K562 (cell line): ENCODE data around the gene SSH3. TPM values are rescaled to one million over a fixed set of nuclear protein-coding genes. Genes with fewer than 3 reads are reported as not detected.

Experiments used
- ATAC-seq: fragments of 200-7000 bp; cut with Tn5 transposase; 3 replicates; pipeline ENCODE4 v1.9.1; 2020; ENCODE audit warnings: moderate library complexity
- BruUV-seq: library from RNA; stranded (reverse); fragments of 400-500 nt; replicated peaks from 2 replicates; lab custom pipeline; 2021; lab: Mats Ljungman, UMichigan
- CTCF ChIA-PET: fragments of 300-600 bp; formaldehyde crosslinking; extraction: SDS; loops from one replicate; lab custom pipeline; 2021; ENCODE audit warnings: low intra/inter-chr PET ratio; lab: Yijun Ruan, JAX
- POLR2A ChIA-PET: fragments of 300-600, 350-650 bp; sonication (Branson Sonifier 250); formaldehyde crosslinking; extraction: SDS; loops from one replicate; lab custom pipeline; 2021; ENCODE audit warnings: antibody characterized with exemption, inconsistent platforms; lab: Yijun Ruan, JAX
- DNase-seq, 4 experiments: peaks; one replicate each; pipeline versions ENCODE4 v3.0.0 to v3.0.0-alpha.2; 2011 to 2018; ENCODE audit warnings: low spot score in 3 of 4, mixed read lengths in 3 of 4; ENCODE audit errors: extremely low read depth in 1 of 4
- FAIRE-seq: peaks from 2 replicates; lab custom pipeline; 2011; peaks lifted over from hg19 to GRCh38; lab: Jason Lieb, UNC
- H2AFZ ChIP-seq: 2 replicates; pipeline ENCODE4 v1.6.0; 2011; ENCODE audit warnings: low read depth, low read length, control low read depth, inconsistent platforms
- H3K27ac ChIP-seq: fragments of 200-600 bp; 3 replicates; pipeline ENCODE4 v1.8.0; 2011; ENCODE audit warnings: low read depth, mild to moderate bottlenecking, control low read depth, inconsistent platforms, low read length, moderate library complexity, mixed read lengths; ENCODE audit errors: extremely low read depth
- H3K27me3 ChIP-seq, 2 experiments: fragments of 300-600 bp in 1 of 2; 2 replicates in 1 of 2; 3 replicates in 1 of 2; pipeline versions ENCODE4 v1.6.0 to v1.8.0; 2011; ENCODE audit warnings: inconsistent platforms in 2 of 2, low read length in 2 of 2, mild to moderate bottlenecking in 1 of 2, mixed read lengths in 1 of 2, moderate library complexity in 1 of 2; ENCODE audit not compliant: control insufficient read depth in 2 of 2, insufficient read depth in 2 of 2
- H3K36me3 ChIP-seq: fragments of 300-600 bp; 3 replicates; pipeline ENCODE4 v1.8.0; 2011; ENCODE audit warnings: mild to moderate bottlenecking, low read length, inconsistent platforms; ENCODE audit not compliant: control insufficient read depth, insufficient read depth
- H3K4me1 ChIP-seq, 2 experiments: fragments of 200-600 bp in 1 of 2; replicated peaks in 1 of 2; 2 replicates in 1 of 2; 3 replicates in 1 of 2; pipeline versions ENCODE4 v1.5.1 to v1.8.0; 2011; ENCODE audit warnings: inconsistent platforms in 2 of 2, low read length in 2 of 2, mild to moderate bottlenecking in 1 of 2, mixed read lengths in 1 of 2, moderate library complexity in 1 of 2; ENCODE audit not compliant: control insufficient read depth in 2 of 2, insufficient read depth in 2 of 2
- H3K4me2 ChIP-seq: 2 replicates; pipeline ENCODE4 v1.6.1; 2011; ENCODE audit warnings: low read length, control low read depth, inconsistent platforms, mixed read lengths; ENCODE audit not compliant: insufficient read depth
- H3K4me3 ChIP-seq: fragments of 200-600 bp; sonication (generic), shearing (Covaris generic); 2 replicates; pipeline ENCODE4 v1.5.1; 2016; ENCODE audit warnings: control low read depth, inconsistent platforms
- H3K79me2 ChIP-seq: fragments of 200-600 bp; 3 replicates; pipeline ENCODE4 v1.8.0; 2011; ENCODE audit warnings: low read length, inconsistent platforms; ENCODE audit not compliant: control insufficient read depth, insufficient read depth
- H3K9ac ChIP-seq, 2 experiments: 2 replicates each; pipeline versions ENCODE4 v1.6.0 to v1.6.1; 2011; ENCODE audit warnings: low read depth in 2 of 2, low read length in 2 of 2, control low read depth in 1 of 2, inconsistent platforms in 1 of 2, mild to moderate bottlenecking in 1 of 2, mixed read lengths in 1 of 2; ENCODE audit not compliant: insufficient read depth in 1 of 2
- H3K9me1 ChIP-seq: one replicate; pipeline ENCODE4 v1.6.0; 2011; ENCODE audit warnings: inconsistent platforms, mild to moderate bottlenecking, low read length, moderate library complexity; ENCODE audit not compliant: control insufficient read depth, insufficient read depth
- H3K9me3 ChIP-seq: replicated peaks from 2 replicates; pipeline ENCODE4 v1.5.1; 2011; ENCODE audit warnings: low read depth, low read length, inconsistent platforms; ENCODE audit not compliant: control insufficient read depth, insufficient read depth
- H4K20me1 ChIP-seq: replicated peaks from 2 replicates; pipeline ENCODE4 v1.6.1; 2011; ENCODE audit warnings: low read length, inconsistent platforms, mixed read lengths; ENCODE audit not compliant: control insufficient read depth, insufficient read depth
- CAMTA2 ChIP-seq: fragments of 250-450 bp; sonication (Bioruptor Pico); conservative IDR thresholded peaks from 2 replicates; pipeline ENCODE4 v1.5.1; 2022
- CBX1 ChIP-seq: sonication (generic); IDR thresholded peaks from 2 replicates; pipeline ENCODE4 v1.6.1; 2016; ENCODE audit warnings: antibody characterized with exemption, low read depth, mild to moderate bottlenecking
- CREB3L1 ChIP-seq: fragments of 450-650 bp; IDR thresholded peaks from 2 replicates; pipeline ENCODE4 v1.6.1; 2014; ENCODE audit warnings: low read depth, mild to moderate bottlenecking, moderate library complexity, borderline replicate concordance
- DDX20 ChIP-seq: fragments of 450-650 bp; IDR thresholded peaks from 2 replicates; pipeline ENCODE4 v1.6.1; 2016; ENCODE audit warnings: missing genetic modification characterization, low read depth, mild to moderate bottlenecking, missing compliant biosample characterization, moderate library complexity
- DNMT1 ChIP-seq: fragments of 450-650 bp; IDR thresholded peaks from 2 replicates; pipeline ENCODE4 v1.6.1; 2016; ENCODE audit warnings: antibody characterized with exemption, mild to moderate bottlenecking
- ETS2 ChIP-seq: IDR thresholded peaks from 2 replicates; pipeline ENCODE4 v1.6.1; 2016; ENCODE audit warnings: borderline replicate concordance, missing genetic modification characterization, mild to moderate bottlenecking, moderate library complexity, missing compliant biosample characterization; ENCODE audit not compliant: poor library complexity, severe bottlenecking
- HMGN3 ChIP-seq: IDR thresholded peaks from 2 replicates; pipeline ENCODE4 v1.6.1; 2011; ENCODE audit warnings: borderline replicate concordance, low read depth, mild to moderate bottlenecking, mixed read lengths, low read length; ENCODE audit not compliant: insufficient read length; ENCODE audit errors: extremely low read depth
- HNRNPLL ChIP-seq: fragments of 200-400 bp; formaldehyde crosslinking; IDR thresholded peaks from 2 replicates; pipeline ENCODE4 v1.6.1; 2017; ENCODE audit warnings: low read length, low read depth, mild to moderate bottlenecking; ENCODE audit not compliant: poor library complexity, severe bottlenecking
- HNRNPUL1 ChIP-seq: fragments of 200-400 bp; formaldehyde crosslinking; IDR thresholded peaks from 2 replicates; pipeline ENCODE4 v1.6.1; 2017; ENCODE audit warnings: low read length
- MCM7 ChIP-seq, 2 experiments: fragments of 450-650 bp; IDR thresholded peaks; 2 replicates each; pipeline ENCODE4 v1.6.1; 2016 to 2018
- PYGO2 ChIP-seq: fragments of 450-650 bp; IDR thresholded peaks from 2 replicates; pipeline ENCODE4 v1.6.1; 2016; ENCODE audit warnings: mild to moderate bottlenecking, missing genetic modification characterization, moderate library complexity, missing compliant biosample characterization
- RB1 ChIP-seq: fragments of 450-650 bp; IDR thresholded peaks from 2 replicates; pipeline ENCODE4 v1.6.1; 2017; ENCODE audit warnings: low read depth, mild to moderate bottlenecking
- SMAD3 ChIP-seq: fragments of 450-650 bp; formaldehyde crosslinking; conservative IDR thresholded peaks from 2 replicates; pipeline ENCODE4 v1.4.0; 2020; ENCODE audit warnings: mild to moderate bottlenecking
- SUPT5H ChIP-seq: fragments of 450-650 bp; IDR thresholded peaks from 2 replicates; pipeline ENCODE4 v1.6.1; 2016
- ZFP1 ChIP-seq: fragments of 450-650 bp; formaldehyde crosslinking; IDR thresholded peaks from 2 replicates; pipeline ENCODE4 v1.4.0; 2020; ENCODE audit warnings: mild to moderate bottlenecking, mixed read lengths
- ZFP30 ChIP-seq: fragments of 250-450 bp; sonication (Bioruptor Pico); IDR thresholded peaks from 2 replicates; pipeline ENCODE4 v1.8.0; 2022; ENCODE audit warnings: moderate library complexity, mild to moderate bottlenecking, inconsistent platforms, borderline replicate concordance
- ZNF134 ChIP-seq: fragments of 250-450 bp; sonication (Bioruptor Pico); conservative IDR thresholded peaks from 2 replicates; pipeline ENCODE4 v1.4.0; 2020
- ZNF140 ChIP-seq: fragments of 250-450 bp; sonication (Bioruptor Pico); IDR thresholded peaks from 2 replicates; pipeline ENCODE4 v1.8.0; 2021; ENCODE audit warnings: moderate library complexity, mild to moderate bottlenecking, inconsistent platforms
- ZNF197 ChIP-seq: fragments of 200-800 bp; sonication (Bioruptor generic); IDR thresholded peaks from 2 replicates; pipeline ENCODE4 v1.6.1; 2016; ENCODE audit warnings: low read depth, missing genetic modification characterization, missing compliant biosample characterization
- ZNF282 ChIP-seq: sonication (generic); formaldehyde crosslinking; IDR thresholded peaks from 2 replicates; pipeline ENCODE4 v1.8.1; 2023; ENCODE audit warnings: missing genetic modification reagents
- ZNF431 ChIP-seq: sonication (generic); formaldehyde crosslinking; IDR thresholded peaks from 2 replicates; pipeline ENCODE4 v1.8.0; 2022; ENCODE audit warnings: mild to moderate bottlenecking, missing genetic modification reagents
- WGBS: fragments of 100-300 bp; shearing (Covaris generic); methylation state at CpG from one replicate; pipeline ENCODE4 v1.1.6; 2016; ENCODE audit warnings: low coverage, mixed read lengths; ENCODE audit not compliant: insufficient coverage; ENCODE audit errors: missing lambda C conversion rate; 5-methylcytosine and 5-hydroxymethylcytosine counted together
- in situ Hi-C: fragments of 300-500 bp; cut with MboI; formaldehyde crosslinking; loops from 4 replicates; pipeline ENCODE4 v1.15.0; 2018; ENCODE audit warnings: inconsistent platforms, mixed read lengths
- intact Hi-C: fragments of 100-400 bp; cut with micrococcal nuclease; formaldehyde crosslinking; loops from 2 replicates; pipeline ENCODE4 v1.14.2; 2022
- polyA plus RNA-seq, 8 experiments: library from polyadenylated mRNA; depleted of rRNA in 4 of 8; stranded (reverse) in 5 of 8; unstranded in 3 of 8; fragments of >200 nt; fragmentation: Nextera tagmentation in 2 of 8; fragmentation: Illumina TruSeq in 1 of 8; extraction: Ambion mirVana in 2 of 8; extraction: Trizol in 1 of 8; gene quantifications; 2 replicates each; pipeline versions ENCODE4 v1.2.1 to v1.2.3, GENCODE V29; 2011 to 2014; ENCODE audit warnings: inconsistent platforms in 1 of 8, missing spikeins in 1 of 8
- total RNA-seq, 7 experiments: library from RNA; depleted of rRNA in 6 of 7; stranded (reverse); fragments of >200 nt in 6 of 7; fragmentation: Illumina TruSeq in 2 of 7; extraction: Trizol in 2 of 7; gene quantifications; 2 replicates each; pipeline versions ENCODE4 v1.2.1 to v1.2.3, GENCODE V29; 2011 to 2021; ENCODE audit warnings: low replicate concordance in 1 of 7
- TF ChIP-seq, protein P1 (sequence below): fragments of 450-650 bp; formaldehyde crosslinking; IDR thresholded peaks from 2 replicates; pipeline ENCODE4 v1.4.0; 2022; ENCODE audit warnings: mild to moderate bottlenecking, moderate library complexity

SSH3 gene
- total and polyA plus RNA-seq, 9 of the 15 experiments (the other 6 are each of a cell fraction or from before 2014, with no cell fraction given) = 0.07 to 1.0 (median 0.24) TPM; not detected in 3

- in situ Hi-C loops = loop anchor here (5.0 kb wide), 1 partner anchor 34 kb away; no protein-coding TSS in a partner anchor
- Histone ChIP-seq H3K27ac (peak overlapping the region; percentile 95), H3K4me1 (peaks cover 27 to 83% of the 10 kb centered on the region in 2 experiments), H3K36me3 (peaks cover 81% of the 10 kb centered on the region; the same call in 2 of the 3 replicates), H3K9ac (peak overlapping the region; percentile 82 to 93), H3K4me2 (peak overlapping the region; percentile 82), H4K20me1 (no peaks in the 10 kb centered on the region), H2AFZ (no peak overlapping the region), H3K4me3 (peak overlapping the region; percentile 37; the same call in 1 of the 2 replicates), H3K9me3 (no peaks in the 10 kb centered on the region), H3K9me1 (no peaks in the 10 kb centered on the region), H3K27me3 (no peaks in the 10 kb centered on the region), H3K79me2 (peaks cover 59% of the 10 kb centered on the region)
- DNase-seq = no peak
- no peak for ATAC-seq
- CTCF ChIA-PET = interaction anchor here (0.9 kb wide), 1 partner anchor 40 kb away, joined by 3 read pairs; no protein-coding TSS in a partner anchor
- POLR2A ChIA-PET = interaction anchor here (0.5 to 2.1 kb wide), 8 partner anchors 8 to 27 kb away, joined by 3 to 29 read pairs (median 5); partner anchors contain the start of gene ANKRD13D
- 87% methylated on average over 13 of the region's 14 CpGs for WGBS
- FAIRE-seq = no peak
- no TSS peak for BruUV-seq
- intact Hi-C loops = no loop called here
- TF ChIP-seq PYGO2 (tag) (no peak), HNRNPUL1 (no peak), ZNF140 (CRISPR knock-in tag) (no peak), CBX1 (0 out of 2 replicates have a peak, but pooled peaks have one; percentile 0), ZNF197 (no peak), ZNF431 (CRISPR knock-in tag) (no peak), MCM7 (IDR thresholded peaks at IDR 0.05) (no peak), ETS2 (tag) (no peak), CREB3L1 (no peak), ZNF134 (CRISPR knock-in tag) (no peak), DDX20 (tag) (no peak), RB1 (no peak), ZFP30 (CRISPR knock-in tag) (no peak), CAMTA2 (no peak), SUPT5H (no peak), DNMT1 (no peak), SMAD3 (no peak), ZNF282 (CRISPR knock-in tag) (no peak), HMGN3 (no peak), HNRNPLL (peak; percentile 5), ZFP1 (CRISPR knock-in tag) (no peak)
- TF ChIP-seq, protein P1, sequence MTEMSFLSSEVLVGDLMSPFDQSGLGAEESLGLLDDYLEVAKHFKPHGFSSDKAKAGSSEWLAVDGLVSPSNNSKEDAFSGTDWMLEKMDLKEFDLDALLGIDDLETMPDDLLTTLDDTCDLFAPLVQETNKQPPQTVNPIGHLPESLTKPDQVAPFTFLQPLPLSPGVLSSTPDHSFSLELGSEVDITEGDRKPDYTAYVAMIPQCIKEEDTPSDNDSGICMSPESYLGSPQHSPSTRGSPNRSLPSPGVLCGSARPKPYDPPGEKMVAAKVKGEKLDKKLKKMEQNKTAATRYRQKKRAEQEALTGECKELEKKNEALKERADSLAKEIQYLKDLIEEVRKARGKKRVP (CRISPR knock-in tag) = no peak
Measured at GRCh38 chr11:67278135-67278938, 25.0 kb upstream of the SSH3 start.
